Erythroblast (primary cell): Measurements from ENCODE around the gene CRIP1.

Experiments
- GATA1 ChIP-seq: IDR thresholded peaks from 2 replicates; pipeline ENCODE4 v1.6.1; 2011; ENCODE audit warnings: low read depth, mild to moderate bottlenecking, control low read depth, low read length, moderate library complexity
- POLR2A ChIP-seq: IDR thresholded peaks from 2 replicates; pipeline ENCODE4 v1.6.1; 2011; ENCODE audit warnings: mild to moderate bottlenecking, low read length

DNA sequence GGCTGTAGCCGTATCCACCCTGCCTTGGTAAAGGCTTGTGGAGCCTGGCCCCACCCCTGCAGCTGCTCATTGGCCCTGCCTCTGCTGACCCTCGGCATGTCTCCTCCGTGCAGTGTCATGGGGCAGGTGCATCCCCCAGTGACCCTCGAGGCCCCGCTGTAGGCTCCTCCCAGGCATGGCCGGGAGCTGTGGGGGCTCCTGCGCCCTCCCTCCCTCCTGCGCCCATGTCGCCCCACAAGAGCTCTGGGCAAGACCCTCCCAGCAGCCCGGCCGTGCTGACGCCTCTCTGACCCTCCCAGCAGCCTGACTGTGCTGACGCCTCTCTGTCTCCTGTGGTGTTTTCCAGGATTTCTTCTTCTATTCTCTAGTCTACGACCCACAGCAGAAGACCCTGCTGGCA, 32.8 kb upstream of the CRIP1 start:
- TF ChIP-seq POLR2A (no peak), GATA1 (no peak)
